Measurements from ENCODE around the gene ZDHHC7.

DNA sequence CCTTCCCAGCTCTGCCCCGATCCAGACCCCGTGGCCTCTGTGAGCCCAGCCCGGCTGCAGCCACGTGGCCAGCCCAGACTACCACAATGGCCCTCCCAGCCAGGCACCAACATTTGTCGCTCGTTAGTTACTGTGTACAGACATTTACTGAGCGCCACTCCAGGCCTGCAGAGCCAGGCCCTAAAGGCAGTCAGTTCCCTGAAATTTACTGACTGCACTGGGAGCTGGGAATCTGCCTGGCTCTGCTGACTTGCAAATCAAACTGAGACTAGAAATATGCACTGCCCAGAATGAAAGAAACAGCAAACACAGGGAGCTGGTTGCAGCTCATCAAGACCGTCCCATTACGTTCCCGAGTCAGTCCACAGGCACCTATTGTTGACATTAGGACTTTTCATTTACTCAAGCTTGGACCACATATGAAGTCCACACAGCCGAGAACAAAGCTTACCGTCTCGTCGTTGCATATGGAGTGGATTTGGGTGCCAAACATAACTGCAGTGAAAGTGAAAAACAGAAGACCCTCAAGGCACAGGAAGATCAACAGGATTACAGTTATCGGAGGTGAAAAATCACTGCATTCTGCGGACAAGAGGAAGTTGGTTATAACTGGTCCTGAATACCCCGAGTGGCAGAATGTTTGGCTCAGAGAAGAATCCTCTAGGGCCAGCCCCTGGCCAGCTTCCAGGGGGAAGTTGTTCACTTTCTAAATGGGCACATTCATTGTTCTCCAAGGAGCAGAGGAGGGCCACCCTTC is 34.5 kb downstream of the ZDHHC7 start:
- TF ChIP-seq, protein P1, sequence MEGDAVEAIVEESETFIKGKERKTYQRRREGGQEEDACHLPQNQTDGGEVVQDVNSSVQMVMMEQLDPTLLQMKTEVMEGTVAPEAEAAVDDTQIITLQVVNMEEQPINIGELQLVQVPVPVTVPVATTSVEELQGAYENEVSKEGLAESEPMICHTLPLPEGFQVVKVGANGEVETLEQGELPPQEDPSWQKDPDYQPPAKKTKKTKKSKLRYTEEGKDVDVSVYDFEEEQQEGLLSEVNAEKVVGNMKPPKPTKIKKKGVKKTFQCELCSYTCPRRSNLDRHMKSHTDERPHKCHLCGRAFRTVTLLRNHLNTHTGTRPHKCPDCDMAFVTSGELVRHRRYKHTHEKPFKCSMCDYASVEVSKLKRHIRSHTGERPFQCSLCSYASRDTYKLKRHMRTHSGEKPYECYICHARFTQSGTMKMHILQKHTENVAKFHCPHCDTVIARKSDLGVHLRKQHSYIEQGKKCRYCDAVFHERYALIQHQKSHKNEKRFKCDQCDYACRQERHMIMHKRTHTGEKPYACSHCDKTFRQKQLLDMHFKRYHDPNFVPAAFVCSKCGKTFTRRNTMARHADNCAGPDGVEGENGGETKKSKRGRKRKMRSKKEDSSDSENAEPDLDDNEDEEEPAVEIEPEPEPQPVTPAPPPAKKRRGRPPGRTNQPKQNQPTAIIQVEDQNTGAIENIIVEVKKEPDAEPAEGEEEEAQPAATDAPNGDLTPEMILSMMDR (conservative IDR thresholded peaks at IDR 0.05 in 1 of 2, IDR thresholded peaks at IDR 0.05 in 1 of 2; ENCODE audit: extremely low read depth in 1 of 2, insufficient read depth in 1 of 2, low read depth in 1 of 2, low read length in 2 of 2): no peak
- no peak for TF ChIP-seq EZH2 (IDR thresholded peaks at IDR 0.05; ENCODE audit: borderline replicate concordance, low read length)
